Ramos (cell line): ENCODE results near the gene CDCP1.

Experiments
- in situ Hi-C: fragments of 300-500 bp; cut with MboI; formaldehyde crosslinking; loops from one replicate; pipeline ENCODE4 v1.14.3; 2022; ENCODE audit warnings: low sequenced_read_pairs; ENCODE audit not compliant: unreplicated experiment

CDCP1 gene

GRCh38 chr3:45139372-45140140 is 6.6 kb downstream of the CDCP1 start:
- in situ Hi-C loops: no loop called here

- in situ Hi-C loops: no loop called here
Measured at GRCh38 chr3:45137656-45138181, 8.5 kb downstream of the CDCP1 start.

GRCh38 chr3:45135959-45136358 is 10.2 kb downstream of the CDCP1 start:
- in situ Hi-C loops: no loop called here

- in situ Hi-C loops: no loop called here
Measured at GRCh38 chr3:45134758-45135521, 11.2 kb downstream of the CDCP1 start.

GRCh38 chr3:45132568-45133211 is 13.5 kb downstream of the CDCP1 start:
- in situ Hi-C loops: no loop called here

GRCh38 chr3:45131201-45131600 is 15.0 kb downstream of the CDCP1 start:
- in situ Hi-C loops: no loop called here

- in situ Hi-C loops: no loop called here
Measured at GRCh38 chr3:45130476-45130875, 15.7 kb downstream of the CDCP1 start.

GRCh38 chr3:45128950-45129349 is 17.2 kb downstream of the CDCP1 start:
- in situ Hi-C loops: no loop called here

- in situ Hi-C loops: no loop called here
Measured at GRCh38 chr3:45127130-45127822, 18.9 kb downstream of the CDCP1 start.

GRCh38 chr3:45126730-45127129 is 19.4 kb downstream of the CDCP1 start:
- in situ Hi-C loops: no loop called here

- in situ Hi-C loops: no loop called here
Measured at GRCh38 chr3:45125550-45126026, 20.6 kb downstream of the CDCP1 start.

GRCh38 chr3:45124956-45125355 is 21.2 kb downstream of the CDCP1 start:
- in situ Hi-C loops: no loop called here

- in situ Hi-C loops: no loop called here
Measured at GRCh38 chr3:45124352-45124751, 21.8 kb downstream of the CDCP1 start.

- in situ Hi-C loops: no loop called here
Measured at GRCh38 chr3:45123581-45124269, 22.5 kb downstream of the CDCP1 start.

GRCh38 chr3:45123030-45123429 is 23.1 kb downstream of the CDCP1 start:
- in situ Hi-C loops: no loop called here

- in situ Hi-C loops: no loop called here
Measured at GRCh38 chr3:45120359-45121158, 25.6 kb downstream of the CDCP1 start.

- in situ Hi-C loops: no loop called here
Measured at GRCh38 chr3:45119824-45120358, 26.3 kb downstream of the CDCP1 start.

- in situ Hi-C loops: no loop called here
Measured at GRCh38 chr3:45119376-45119775, 26.8 kb downstream of the CDCP1 start.
